ENCODE results near the gene BCOR. TPM values are rescaled to one million over a fixed set of nuclear protein-coding genes. Genes with fewer than 3 reads are reported as not detected.

The BCOR gene
- total and polyA plus RNA-seq, 9 of the 15 experiments (the other 6 are each of a cell fraction or from before 2014, with no cell fraction given), result 27.5 to 113 (median 37.6) TPM

- TF ChIP-seq MITF (IDR thresholded peaks at IDR 0.05) (no peak), DDX20 (tag; IDR thresholded peaks at IDR 0.05; ENCODE audit: low read depth) (no peak), ZBTB43 (CRISPR knock-in tag; IDR thresholded peaks at IDR 0.05) (no peak), IRF9 (tag; IDR thresholded peaks at IDR 0.05) (no peak), ZFX (CRISPR knock-in tag; IDR thresholded peaks at IDR 0.05) (peak; percentile 42; the same call in 1 of the 2 replicates), NKRF (IDR thresholded peaks at IDR 0.05; ENCODE audit: borderline replicate concordance) (no peak), GATAD2B (IDR thresholded peaks at IDR 0.05; ENCODE audit: borderline replicate concordance) (no peak), NR1H2 (CRISPR knock-in tag; IDR thresholded peaks at IDR 0.05) (no peak), CREBBP (IDR thresholded peaks at IDR 0.05; ENCODE audit: low read depth, low read length) (no peak), CC2D1A (IDR thresholded peaks at IDR 0.05) (no peak), EGR1 (conservative IDR thresholded peaks at IDR 0.05) (peak; percentile 18; the same call in 1 of the 2 replicates), SMAD3 (CRISPR knock-in tag; conservative IDR thresholded peaks at IDR 0.05) (no peak), PBX2 (CRISPR knock-in tag; IDR thresholded peaks at IDR 0.05; ENCODE audit: low read depth) (no peak), PBX2 (tag; conservative IDR thresholded peaks at IDR 0.05; ENCODE audit: low read depth) (no peak), PTTG1 (tag; IDR thresholded peaks at IDR 0.05; ENCODE audit: low read depth) (no peak)
These were observed 3.0 kb upstream of the BCOR start (continued) for GRCh38 chrX:40100537-40101429.
